ENCODE measurements around the gene DCAF6.

DCAF6 gene

DNA sequence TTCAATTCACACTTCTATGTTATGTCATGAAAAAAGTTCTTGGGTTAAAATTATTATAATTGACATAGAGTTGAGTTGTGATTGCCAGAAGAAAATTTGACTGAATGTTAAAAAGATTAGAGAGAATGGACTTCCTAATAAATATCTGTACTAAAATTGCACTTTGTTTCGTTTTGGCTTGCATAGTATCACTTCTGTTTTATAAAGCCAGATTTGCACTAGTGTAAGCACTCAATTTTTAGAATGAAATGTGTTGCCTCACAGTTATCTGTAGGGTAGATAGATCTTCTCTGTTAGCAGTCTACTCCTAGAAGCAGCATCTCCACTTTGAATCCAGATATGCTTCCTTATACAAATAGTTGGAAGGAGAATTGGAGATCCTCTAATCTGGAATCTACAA is 95.5 kb downstream of the DCAF6 start:
- Histone ChIP-seq H3K9me2 (replicated peaks; ENCODE audit: insufficient read depth, low read length) (no peaks in the 10 kb centered on the region), H3K9me3 (ENCODE audit: insufficient read depth, low read length) (no peaks in the 10 kb centered on the region), H3K9ac (ENCODE audit: low read length) (no peak overlapping the region), H2AFZ (ENCODE audit: low read depth, low read length, severe bottlenecking) (no peak overlapping the region), H3K27me3 (ENCODE audit: low read length) (no peaks in the 10 kb centered on the region), H3K4me2 (ENCODE audit: low read depth, low read length, poor library complexity, severe bottlenecking) (no peak overlapping the region), H3F3A (ENCODE audit: insufficient read depth) (no peaks in the 10 kb centered on the region), H3K4me3 (ENCODE audit: insufficient read depth, low read length, poor library complexity, severe bottlenecking) (no peak overlapping the region), H3K36me3 (ENCODE audit: low read length) (no peaks in the 10 kb centered on the region; the same call in 1 of the 2 replicates), H3K79me2 (ENCODE audit: insufficient read depth, low read length) (no peaks in the 10 kb centered on the region), H4K20me1 (ENCODE audit: low read depth, low read length) (no peaks in the 10 kb centered on the region), H3K27ac (ENCODE audit: low read depth, low read length) (no peak overlapping the region)
- no peak for TF ChIP-seq CTCF (IDR thresholded peaks at IDR 0.05; ENCODE audit: insufficient read depth, low read length, poor library complexity, severe bottlenecking)

DNA sequence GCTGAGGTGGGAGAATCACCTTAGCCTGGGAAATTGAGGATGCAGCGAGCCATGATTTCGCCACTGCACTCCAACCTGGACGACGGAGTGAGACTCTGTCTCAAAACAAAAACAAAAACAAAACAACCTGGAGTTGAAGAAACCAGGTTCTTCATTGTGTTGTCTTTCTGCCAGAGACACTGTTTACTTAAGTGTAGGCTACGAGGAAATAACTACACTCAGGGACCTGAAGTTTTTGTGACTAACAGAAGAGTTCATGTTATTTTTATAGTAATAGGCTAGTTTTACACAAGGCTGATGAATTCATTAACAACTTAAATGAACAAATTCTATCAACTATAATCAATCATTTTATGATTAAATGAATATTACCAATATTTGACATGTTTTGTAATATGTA is 98.9 kb downstream of the DCAF6 start:
- no peaks in the 10 kb centered on the region for H3K79me2 ChIP-seq (ENCODE audit: insufficient read depth, low read length)

GRCh38 chr1:168042362-168042761 is 105.9 kb downstream of the DCAF6 start:
- no peak overlapping the region for H3K4me2 ChIP-seq (ENCODE audit: low read depth, low read length, poor library complexity, severe bottlenecking)
- H3K36me3 ChIP-seq (ENCODE audit: low read length) = peaks cover 13% of the 10 kb centered on the region; the same call in 1 of the 2 replicates
- TF ChIP-seq CTCF (IDR thresholded peaks at IDR 0.05; ENCODE audit: insufficient read depth, low read length, poor library complexity, severe bottlenecking) (no peak), EZH2phosphoT487 (conservative IDR thresholded peaks at IDR 0.05; ENCODE audit: low read length) (no peak)
- no peak overlapping the region for H2AFZ ChIP-seq (ENCODE audit: low read depth, low read length, severe bottlenecking)
- H3F3A ChIP-seq (ENCODE audit: insufficient read depth) = no peaks in the 10 kb centered on the region
- H4K20me1 ChIP-seq (ENCODE audit: low read depth, low read length) = no peaks in the 10 kb centered on the region
- H3K9me3 ChIP-seq (ENCODE audit: insufficient read depth, low read length) = no peaks in the 10 kb centered on the region
- H3K79me2 ChIP-seq (ENCODE audit: insufficient read depth, low read length) = no peaks in the 10 kb centered on the region
- H3K9me2 ChIP-seq (replicated peaks; ENCODE audit: insufficient read depth, low read length) = no peaks in the 10 kb centered on the region
- no peak overlapping the region for H3K27ac ChIP-seq (ENCODE audit: low read depth, low read length)
- no peaks in the 10 kb centered on the region for H3K27me3 ChIP-seq (ENCODE audit: low read length)
- no peak overlapping the region for H3K4me3 ChIP-seq (ENCODE audit: insufficient read depth, low read length, poor library complexity, severe bottlenecking)
- no peak overlapping the region for H3K9ac ChIP-seq (ENCODE audit: low read length)

More for the DNA sequence above, 98.9 kb downstream of the DCAF6 start:
- Histone ChIP-seq H3F3A (ENCODE audit: insufficient read depth) (no peaks in the 10 kb centered on the region), H2AFZ (ENCODE audit: low read depth, low read length, severe bottlenecking) (no peak overlapping the region), H3K9me3 (ENCODE audit: insufficient read depth, low read length) (no peaks in the 10 kb centered on the region), H3K4me2 (ENCODE audit: low read depth, low read length, poor library complexity, severe bottlenecking) (no peak overlapping the region), H3K4me3 (ENCODE audit: insufficient read depth, low read length, poor library complexity, severe bottlenecking) (no peak overlapping the region), H3K9me2 (replicated peaks; ENCODE audit: insufficient read depth, low read length) (no peaks in the 10 kb centered on the region), H4K20me1 (ENCODE audit: low read depth, low read length) (no peaks in the 10 kb centered on the region), H3K27me3 (ENCODE audit: low read length) (no peaks in the 10 kb centered on the region), H3K36me3 (ENCODE audit: low read length) (no peaks in the 10 kb centered on the region), H3K27ac (ENCODE audit: low read depth, low read length) (no peak overlapping the region), H3K9ac (ENCODE audit: low read length) (no peak overlapping the region)
- TF ChIP-seq CTCF (IDR thresholded peaks at IDR 0.05; ENCODE audit: insufficient read depth, low read length, poor library complexity, severe bottlenecking) (no peak), EZH2phosphoT487 (conservative IDR thresholded peaks at IDR 0.05; ENCODE audit: low read length) (no peak)

Data from SU-DHL-6 (cell line).